T-helper 2 cell (primary cell): Measurements from ENCODE around the gene PGC.
"Not testable (repeated sequence)": the region's sequence is repeated elsewhere in the genome, so short reads cannot be mapped to it uniquely, and the experiment has no call there.

Experiments used
- DNase-seq, 5 experiments: peaks; one replicate each; pipeline versions ENCODE4 v3.0.0 to v3.0.0-alpha.2; 2012 to 2022

PGC gene

GRCh38 chr6:41775293-41775882, 28.2 kb upstream of the PGC start:
- no peak for DNase-seq

GRCh38 chr6:41774841-41775240, 27.6 kb upstream of the PGC start:
- DNase-seq, result no peak

DNA sequence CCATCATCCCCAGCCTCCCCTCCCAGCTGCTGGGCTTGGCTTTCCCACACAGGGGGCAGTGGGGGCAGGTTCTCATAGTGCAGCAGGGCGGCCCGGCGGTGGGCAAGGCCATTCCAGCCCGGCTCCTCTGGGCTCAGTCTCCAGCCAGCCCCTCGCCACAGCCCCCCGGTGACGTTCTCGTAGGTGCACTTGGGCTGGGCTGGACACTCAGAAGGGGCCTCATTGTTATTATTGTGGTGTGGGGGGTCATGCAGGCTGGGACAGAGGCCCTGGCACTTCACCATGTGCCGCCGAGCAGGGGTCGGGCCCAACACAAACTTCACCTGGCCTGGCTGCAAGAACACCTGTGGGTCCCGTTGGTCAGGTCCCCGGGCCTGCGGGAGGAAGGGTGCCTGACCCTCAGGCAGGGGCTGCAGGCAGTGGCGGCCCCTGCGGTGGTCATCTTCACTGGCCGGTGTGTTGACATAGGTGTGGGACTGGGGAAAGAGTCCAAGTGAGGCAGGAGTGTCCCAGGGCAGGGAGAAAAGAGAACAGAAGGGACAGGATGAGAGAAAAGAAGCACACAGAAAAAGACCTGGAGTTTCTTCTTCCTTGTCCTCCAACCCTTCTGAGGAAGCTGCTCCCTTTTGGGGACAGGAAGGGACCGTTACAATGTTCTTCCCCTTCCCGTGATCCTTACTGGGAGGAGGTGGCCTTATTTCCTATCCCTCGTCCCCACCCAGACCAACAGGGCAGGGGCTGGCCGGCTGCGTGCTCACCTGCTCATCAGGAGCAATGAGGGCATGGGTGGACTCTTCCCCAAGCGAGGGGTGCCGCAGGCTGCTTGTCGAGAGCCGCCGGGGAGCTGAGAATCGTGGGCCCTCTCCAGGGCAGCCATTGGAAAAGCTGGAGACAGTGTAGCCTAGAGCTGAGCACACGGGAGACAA, 24.1 kb upstream of the PGC start:
- DNase-seq, result no peak

DNA sequence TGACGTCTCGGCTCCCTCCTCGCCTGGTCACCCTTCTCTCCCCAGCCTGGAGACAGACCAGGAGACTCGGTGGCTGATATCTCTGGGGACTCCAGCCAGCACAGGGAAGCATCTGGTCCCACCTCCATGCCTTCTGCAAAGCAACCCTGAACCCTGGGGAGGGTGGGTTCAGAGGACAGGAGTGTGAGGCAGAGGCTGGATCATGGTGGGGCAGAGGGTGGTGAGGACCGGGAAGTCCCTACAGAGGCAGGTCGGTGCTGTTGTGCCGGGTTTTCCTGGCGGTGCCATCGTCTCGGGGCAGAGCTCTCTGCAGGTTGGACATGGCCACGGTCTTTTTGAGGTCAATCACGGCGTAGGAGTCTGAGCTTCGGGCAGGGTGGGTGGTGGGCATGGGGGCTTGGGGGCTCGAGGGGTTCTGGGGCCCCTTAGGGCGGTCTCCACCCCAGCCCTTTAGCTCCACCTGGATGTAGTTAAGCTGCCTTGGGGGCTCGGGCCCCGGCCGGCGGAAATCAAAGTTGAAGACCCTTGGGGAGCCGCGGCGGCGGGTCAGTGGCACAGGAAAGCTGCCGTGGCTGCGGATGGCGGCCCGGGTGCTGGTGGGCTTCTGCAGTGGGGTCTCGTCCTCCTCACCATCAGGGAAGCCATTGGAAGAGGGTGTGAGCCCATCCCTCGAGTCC, 23.3 kb upstream of the PGC start:
- no peak for DNase-seq

DNA sequence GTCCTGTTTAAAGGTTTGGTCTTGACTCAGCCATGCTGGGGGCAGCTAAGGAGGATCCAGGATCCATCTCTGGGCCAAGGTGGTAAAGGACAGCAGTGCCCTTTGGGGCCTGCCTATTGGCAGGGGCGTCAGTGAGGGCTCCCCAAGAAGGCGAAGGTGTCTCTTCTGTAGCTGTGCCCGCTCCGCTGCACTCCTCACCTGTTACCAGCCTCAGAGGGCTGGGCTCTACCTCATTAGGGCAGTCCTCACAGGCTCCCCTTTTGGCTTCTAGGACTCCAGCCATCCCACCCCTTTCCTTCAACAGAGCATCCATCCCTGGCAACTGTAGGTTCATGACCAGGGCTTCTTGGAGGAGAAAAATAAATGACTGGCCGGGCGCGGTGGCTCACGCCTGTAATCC, 22.2 kb upstream of the PGC start:
- DNase-seq, result no peak

DNA sequence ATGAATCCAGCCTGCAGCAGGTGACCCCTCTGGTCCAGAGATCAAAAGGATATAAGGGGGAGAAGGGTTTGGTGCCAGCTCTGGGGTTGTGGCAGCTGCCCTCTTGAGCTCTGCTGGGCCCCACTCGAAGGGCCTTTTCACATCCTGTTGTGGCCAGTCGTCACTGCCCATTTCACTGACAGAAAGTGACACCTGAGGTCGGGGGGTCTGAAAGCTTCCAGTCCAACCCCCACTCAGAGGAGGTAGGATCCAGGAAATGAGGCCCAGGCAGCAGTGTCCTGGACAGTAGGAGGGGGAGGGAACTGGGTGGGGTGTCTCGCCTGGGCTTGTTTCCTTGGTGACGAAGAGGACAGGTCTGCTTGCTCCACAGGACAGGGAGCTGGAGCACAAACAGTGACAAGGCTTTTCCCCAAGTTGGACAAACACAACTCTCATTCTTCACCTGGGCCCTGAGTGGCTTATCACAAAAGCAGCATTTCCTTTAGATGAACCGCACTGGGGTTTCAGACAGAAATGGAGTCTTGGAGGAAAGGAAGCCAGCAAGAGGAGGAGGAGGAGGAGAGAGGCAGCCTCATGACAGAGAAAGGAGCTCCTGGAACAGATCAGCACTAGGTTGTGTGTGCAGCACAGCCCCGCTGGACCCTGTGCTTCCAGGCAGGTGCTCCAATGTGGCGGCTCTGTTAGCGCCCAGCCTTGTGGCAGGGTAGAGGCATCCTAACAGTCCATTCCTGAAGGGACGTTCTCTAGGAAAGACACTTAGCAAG, 21.5 kb upstream of the PGC start:
- DNase-seq, result peak in 1 of 5 experiments; percentile 20

DNA sequence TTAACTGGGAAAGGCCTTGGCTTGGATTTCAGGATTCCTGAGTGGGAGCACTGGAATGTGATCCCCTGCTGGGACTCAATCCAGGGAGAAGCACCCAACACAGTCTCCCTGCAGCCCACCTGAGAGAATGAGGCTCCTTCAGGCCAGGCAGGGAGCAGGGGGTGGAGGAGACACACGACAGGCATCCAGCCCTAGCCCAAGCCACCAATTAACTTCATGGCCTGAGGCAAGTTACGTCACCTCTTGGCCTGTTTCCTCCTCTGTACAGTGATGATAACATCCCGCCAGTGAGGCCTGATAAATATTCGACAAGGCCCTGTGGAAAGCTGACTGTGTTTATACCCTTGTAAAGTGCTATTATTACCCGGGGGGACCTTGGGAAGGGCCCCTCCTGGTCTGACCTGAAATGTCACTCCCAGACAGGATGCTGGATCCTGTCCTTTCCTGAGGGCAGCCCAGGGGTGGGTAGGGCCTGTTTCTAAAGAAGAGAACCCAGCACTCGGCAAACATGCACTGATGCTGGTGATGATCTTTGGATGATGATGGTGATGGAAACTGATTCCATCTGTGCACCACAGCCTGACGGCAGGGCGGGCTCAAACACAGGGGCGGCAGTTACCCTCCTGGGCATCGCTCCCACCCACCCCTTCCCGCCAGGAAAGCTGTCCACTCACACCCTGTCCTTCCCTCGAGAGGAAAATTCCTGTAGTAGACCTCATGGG, 20.1 kb upstream of the PGC start:
- no peak for DNase-seq

GRCh38 chr6:41766043-41766664, 19.0 kb upstream of the PGC start:
- not testable (repeated sequence) for DNase-seq

DNA sequence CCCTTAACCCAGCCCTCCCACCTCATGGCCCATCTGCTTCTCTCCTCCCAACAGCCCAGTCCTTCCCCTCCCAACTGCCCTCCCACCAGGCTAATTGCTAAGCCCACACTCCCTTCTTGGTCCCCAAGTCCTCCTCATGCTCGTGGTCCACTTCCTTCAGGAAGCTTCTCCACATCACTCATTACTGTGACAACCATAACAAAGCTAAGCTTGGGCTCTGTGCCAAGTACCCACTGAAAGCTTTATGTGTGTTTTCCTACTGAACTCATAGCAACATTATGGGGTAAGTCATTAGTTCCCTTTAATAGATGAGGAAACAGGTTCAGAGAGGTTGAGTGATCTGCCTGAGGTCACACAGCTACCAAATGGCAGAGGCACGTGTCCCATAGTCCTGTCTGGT, 16.3 kb upstream of the PGC start:
- no peak for DNase-seq

- DNase-seq, result no peak
Observed at GRCh38 chr6:41759905-41760579, 12.8 kb upstream of the PGC start.

DNA sequence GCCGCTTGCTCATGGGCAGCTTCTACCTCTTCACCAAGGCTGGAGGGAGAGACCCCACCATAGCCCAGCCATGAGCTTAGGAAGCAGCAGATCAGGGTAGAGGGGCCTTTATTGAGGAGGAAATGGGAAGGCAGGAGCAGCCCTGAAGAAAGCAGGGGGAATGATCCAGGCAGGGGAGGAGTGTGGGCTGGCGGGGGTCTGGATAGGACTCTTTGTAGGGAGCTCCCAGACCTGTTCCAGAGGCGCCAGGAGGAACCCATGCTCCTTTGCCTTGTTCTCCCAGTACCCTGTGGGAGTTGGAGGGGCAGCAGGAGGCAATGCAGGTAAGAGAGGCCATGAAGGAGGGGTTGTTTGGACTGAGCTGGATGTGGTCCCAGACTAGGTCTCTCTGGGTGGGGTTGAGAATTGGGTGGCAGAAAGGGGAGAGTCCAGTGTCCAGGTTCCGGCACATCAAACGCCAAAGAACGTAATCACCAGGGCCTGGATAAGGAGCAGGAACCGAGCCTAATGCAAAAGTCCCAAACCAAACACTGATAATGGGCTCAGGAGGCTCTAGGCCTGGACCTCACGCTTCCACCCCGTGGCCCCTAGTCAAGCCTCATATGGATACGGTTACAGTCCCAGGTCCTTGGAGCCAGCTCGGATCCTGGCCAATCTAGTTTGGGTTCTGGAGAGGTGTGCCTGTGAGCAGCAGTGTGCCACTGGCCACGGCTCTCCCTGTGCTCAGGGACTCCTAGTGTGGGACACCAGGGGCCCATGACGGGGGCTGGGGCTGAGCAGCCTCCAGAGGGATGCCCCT, 12.1 kb upstream of the PGC start:
- no peak for DNase-seq

- no peak for DNase-seq
Observed at GRCh38 chr6:41758641-41759035, 11.4 kb upstream of the PGC start.

DNA sequence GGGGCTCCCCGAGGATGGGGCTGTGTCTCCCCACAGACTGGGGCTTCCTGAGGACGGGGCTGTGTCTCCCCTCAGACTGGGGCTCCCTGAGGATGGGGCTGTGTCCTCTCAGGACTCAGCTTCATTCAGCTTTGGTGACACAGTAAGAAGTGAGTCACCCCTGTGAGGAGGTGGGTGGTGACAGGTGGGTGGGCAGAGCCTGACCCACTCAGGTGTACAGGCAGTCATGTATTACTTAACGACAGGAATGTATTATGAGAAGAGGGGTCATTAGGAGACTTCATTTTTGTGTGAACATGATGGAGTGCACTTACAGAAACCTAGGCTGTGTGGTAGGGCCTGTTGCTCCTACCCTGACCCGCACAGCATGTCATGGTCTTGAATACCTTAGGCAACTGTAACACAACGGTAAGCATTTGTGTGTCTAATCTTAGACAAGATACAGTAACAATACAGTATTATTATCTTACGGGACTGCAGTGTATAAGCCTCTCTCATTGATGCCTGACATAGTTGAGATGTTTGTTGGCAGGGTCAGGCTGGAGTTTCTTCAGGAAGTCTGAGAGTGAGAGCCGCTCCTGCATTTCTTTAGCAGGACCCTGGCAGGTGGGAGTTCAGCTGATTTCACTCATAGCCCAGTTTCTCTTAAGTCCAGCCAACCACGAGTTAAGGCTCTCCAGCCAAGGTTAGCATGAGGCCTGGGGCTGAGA, 10.9 kb upstream of the PGC start:
- no peak for DNase-seq

GRCh38 chr6:41757271-41757670, 10.1 kb upstream of the PGC start:
- no peak for DNase-seq

DNA sequence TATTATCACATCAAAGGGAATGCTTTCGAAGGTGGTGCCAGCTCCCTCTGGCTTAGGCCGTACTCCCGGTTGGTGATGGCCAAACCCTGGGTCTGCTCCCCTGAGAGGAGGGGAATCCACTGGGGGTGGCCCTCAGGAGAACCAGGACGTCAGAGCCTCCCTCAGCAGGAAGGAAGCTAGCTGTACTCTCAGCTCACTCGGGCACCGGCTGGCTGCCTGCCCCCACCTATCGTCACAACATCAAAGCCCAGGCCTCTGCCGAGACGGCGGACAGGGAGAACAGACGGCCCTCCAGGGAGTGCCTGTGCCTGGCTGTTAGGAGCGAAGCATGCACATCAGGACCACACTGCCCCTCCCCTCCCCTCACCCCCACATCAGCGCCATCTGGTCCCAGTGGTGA, 9.2 kb upstream of the PGC start:
- no peak for DNase-seq

DNA sequence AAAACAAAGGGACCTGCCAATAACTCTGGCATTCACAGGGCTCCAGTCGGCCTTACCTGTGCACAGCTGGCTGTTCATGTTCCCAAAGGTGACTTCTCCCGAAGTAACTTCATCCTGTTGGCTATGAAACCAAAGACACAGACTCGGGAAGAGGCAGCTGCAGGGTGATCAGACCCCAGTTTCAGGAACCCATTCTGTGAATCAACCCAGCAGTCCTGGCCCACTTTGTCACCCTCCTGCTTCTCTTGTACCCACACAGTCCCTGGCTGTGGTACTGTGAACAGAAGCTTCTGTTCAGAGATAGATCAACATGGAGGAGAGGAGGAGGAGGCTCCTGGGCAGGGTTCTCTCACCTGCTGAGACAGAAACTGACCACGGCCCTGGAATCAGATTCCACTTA, 8.7 kb upstream of the PGC start:
- no peak for DNase-seq

- no peak for DNase-seq
Observed at GRCh38 chr6:41750374-41750773, 3.2 kb upstream of the PGC start.

DNA sequence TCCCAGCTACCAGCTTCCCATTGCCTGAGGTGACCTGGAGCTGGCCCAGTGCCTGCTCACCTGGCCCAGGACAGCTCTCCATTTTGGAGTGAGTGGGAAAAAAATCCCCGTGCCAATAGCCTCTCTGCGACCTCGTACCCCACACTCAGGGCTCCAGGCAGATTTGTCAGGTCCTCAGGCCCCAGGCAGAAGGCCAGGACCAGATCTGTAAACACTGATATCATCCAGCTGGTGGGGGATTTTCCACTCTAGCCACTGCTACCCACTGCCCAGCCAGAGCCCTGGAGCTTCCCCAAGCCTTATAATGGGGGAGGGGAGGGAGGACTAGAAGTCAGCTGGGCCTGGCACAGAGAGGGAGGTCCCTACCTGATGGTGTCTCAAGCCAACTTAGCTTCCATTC, 1.3 kb upstream of the PGC start:
- no peak for DNase-seq

DNA sequence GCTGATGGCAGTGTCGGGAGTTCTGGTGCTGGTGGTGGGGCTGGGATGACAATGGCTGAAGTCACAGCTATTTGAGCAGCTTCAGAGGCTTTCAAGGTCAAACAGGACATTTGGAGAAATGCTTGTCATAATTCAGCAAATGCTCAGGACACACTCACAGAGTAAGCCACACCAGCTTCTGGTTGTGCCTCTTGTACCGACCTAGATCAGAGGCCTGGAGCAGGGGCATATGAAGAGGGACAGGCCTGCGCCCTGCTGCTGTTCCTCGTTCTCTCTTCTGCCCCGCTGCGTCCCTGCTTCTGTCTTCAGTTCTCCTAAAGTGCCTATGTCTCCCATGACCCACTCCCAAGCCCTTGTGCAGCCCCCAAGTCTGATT, 893 bp upstream of the PGC start:
- no peak for DNase-seq

DNA sequence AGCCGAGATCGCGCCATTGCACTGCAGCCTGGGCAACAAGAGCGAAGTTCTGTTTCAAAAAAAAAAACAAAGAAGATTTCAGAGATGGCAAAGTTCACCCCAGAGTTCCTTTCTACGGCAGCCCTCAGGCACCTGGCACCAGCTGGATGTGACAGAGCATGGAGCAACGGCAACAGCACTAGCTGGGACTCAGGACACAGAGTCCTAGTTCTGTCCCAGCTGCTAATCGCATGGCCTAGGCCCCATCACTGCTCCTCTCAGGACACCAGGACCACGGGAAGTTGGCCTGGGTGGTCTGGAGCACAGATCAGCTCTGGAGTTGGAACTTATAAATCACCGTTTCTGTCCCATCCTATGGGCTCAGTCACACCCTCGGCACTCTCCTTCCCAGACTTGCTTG, 1.1 kb downstream of the PGC start:
- no peak for DNase-seq
